Neural crest cell (in vitro differentiated cells): ENCODE measurements around the gene PPTC7. TPM values are rescaled to one million over a fixed set of nuclear protein-coding genes. Genes with fewer than 3 reads are reported as not detected.
"Not testable (repeated sequence)": the region's sequence is repeated elsewhere in the genome, so short reads cannot be mapped to it uniquely, and the experiment has no call there.

Experiments
- DNase-seq: peaks from one replicate; pipeline ENCODE4 v3.0.0; 2021; ENCODE audit warnings: low read depth, mixed read lengths, low spot score
- H3K27ac Mint-ChIP-seq: one replicate; pipeline ENCODE4 v1.8.0; 2021; ENCODE audit warnings: mild to moderate bottlenecking, mixed read lengths; ENCODE audit not compliant: unreplicated experiment
- H3K27me3 Mint-ChIP-seq: 2 replicates; pipeline ENCODE4 v1.8.0; 2021; ENCODE audit warnings: low read depth, mild to moderate bottlenecking, mixed read lengths
- H3K36me3 Mint-ChIP-seq: 2 replicates; pipeline ENCODE4 v1.8.0; 2021; ENCODE audit warnings: low read depth, mild to moderate bottlenecking, mixed read lengths
- H3K4me1 Mint-ChIP-seq: 2 replicates; pipeline ENCODE4 v1.8.0; 2021; ENCODE audit warnings: mixed read lengths
- H3K4me3 Mint-ChIP-seq: one replicate; pipeline ENCODE4 v1.8.0; 2021; ENCODE audit warnings: mild to moderate bottlenecking, mixed read lengths
- H3K9me3 Mint-ChIP-seq: 2 replicates; pipeline ENCODE4 v1.8.0; 2021; ENCODE audit warnings: mixed read lengths
- CTCF ChIP-seq: fragments of 200-600 bp; sonication (generic); conservative IDR thresholded peaks from 2 replicates; pipeline ENCODE4 v1.5.0; 2021; ENCODE audit warnings: antibody characterized with exemption, mild to moderate bottlenecking
- total RNA-seq: library from RNA; stranded (reverse); gene quantifications from 2 replicates; pipeline ENCODE4 v1.2.1, GENCODE V29; 2021

The PPTC7 gene
- total RNA-seq, 1 donor from 2014 or later: 13.4 TPM

GRCh38 chr12:110600254-110600653 lies 17.1 kb upstream of the PPTC7 start:
- Mint-ChIP-seq H3K4me3 (no peak overlapping the region), H3K9me3 (no peaks in the 10 kb centered on the region), H3K36me3 (no peaks in the 10 kb centered on the region), H3K27ac (no peak overlapping the region), H3K4me1 (no peaks in the 10 kb centered on the region), H3K27me3 (no peaks in the 10 kb centered on the region)
- no peak for DNase-seq
- peak; percentile 62 for TF ChIP-seq CTCF

GRCh38 chr12:110599334-110599733 lies 16.2 kb upstream of the PPTC7 start:
- no peak overlapping the region for H3K27ac Mint-ChIP-seq
- no peaks in the 10 kb centered on the region for H3K4me1 Mint-ChIP-seq
- TF ChIP-seq CTCF: no peak
- no peak for DNase-seq
- H3K27me3 Mint-ChIP-seq: no peaks in the 10 kb centered on the region
- H3K9me3 Mint-ChIP-seq: no peaks in the 10 kb centered on the region
- H3K4me3 Mint-ChIP-seq: no peak overlapping the region
- H3K36me3 Mint-ChIP-seq: no peaks in the 10 kb centered on the region

- Mint-ChIP-seq H3K27ac (no peak overlapping the region), H3K4me3 (no peak overlapping the region), H3K27me3 (no peaks in the 10 kb centered on the region), H3K4me1 (no peaks in the 10 kb centered on the region), H3K36me3 (no peaks in the 10 kb centered on the region), H3K9me3 (no peaks in the 10 kb centered on the region)
- DNase-seq: no peak
- no peak for TF ChIP-seq CTCF
Measured at GRCh38 chr12:110597885-110598284, 14.8 kb upstream of the PPTC7 start.

GRCh38 chr12:110592919-110593318 lies 9.8 kb upstream of the PPTC7 start:
- H3K36me3 Mint-ChIP-seq, DNase-seq, H3K9me3 Mint-ChIP-seq, H3K4me3 Mint-ChIP-seq, H3K27ac Mint-ChIP-seq, H3K27me3 Mint-ChIP-seq: not testable (repeated sequence)
- H3K4me1 Mint-ChIP-seq: peaks cover 11% of the 10 kb centered on the region

- peaks cover 11% of the 10 kb centered on the region for H3K4me1 Mint-ChIP-seq
- no peak overlapping the region for H3K27ac Mint-ChIP-seq
- no peak for DNase-seq
- H3K36me3 Mint-ChIP-seq: no peaks in the 10 kb centered on the region
- no peak overlapping the region for H3K4me3 Mint-ChIP-seq
- no peaks in the 10 kb centered on the region for H3K27me3 Mint-ChIP-seq
- H3K9me3 Mint-ChIP-seq: no peaks in the 10 kb centered on the region
- no peak for TF ChIP-seq CTCF
Measured at GRCh38 chr12:110592078-110592477, 9.0 kb upstream of the PPTC7 start.

- no peaks in the 10 kb centered on the region for H3K27me3 Mint-ChIP-seq
- H3K9me3 Mint-ChIP-seq: no peaks in the 10 kb centered on the region
- TF ChIP-seq CTCF: no peak
- peaks cover 11% of the 10 kb centered on the region for H3K4me1 Mint-ChIP-seq
- no peaks in the 10 kb centered on the region for H3K36me3 Mint-ChIP-seq
- no peak overlapping the region for H3K4me3 Mint-ChIP-seq
- DNase-seq: no peak
- H3K27ac Mint-ChIP-seq: no peak overlapping the region
Measured at GRCh38 chr12:110591451-110592051, 8.4 kb upstream of the PPTC7 start.
